Stimulated activated CD4-positive, alpha-beta T cell treated with anti-CD3 and anti-CD28 coated beads, Interleukin-15, amount 100 ng/mL, for 24 hours (primary cell): ENCODE data around the gene ART1.

Source experiments
- DNase-seq: peaks from one replicate; pipeline ENCODE4 v3.0.0-alpha.2; 2020

The ART1 gene

DNA sequence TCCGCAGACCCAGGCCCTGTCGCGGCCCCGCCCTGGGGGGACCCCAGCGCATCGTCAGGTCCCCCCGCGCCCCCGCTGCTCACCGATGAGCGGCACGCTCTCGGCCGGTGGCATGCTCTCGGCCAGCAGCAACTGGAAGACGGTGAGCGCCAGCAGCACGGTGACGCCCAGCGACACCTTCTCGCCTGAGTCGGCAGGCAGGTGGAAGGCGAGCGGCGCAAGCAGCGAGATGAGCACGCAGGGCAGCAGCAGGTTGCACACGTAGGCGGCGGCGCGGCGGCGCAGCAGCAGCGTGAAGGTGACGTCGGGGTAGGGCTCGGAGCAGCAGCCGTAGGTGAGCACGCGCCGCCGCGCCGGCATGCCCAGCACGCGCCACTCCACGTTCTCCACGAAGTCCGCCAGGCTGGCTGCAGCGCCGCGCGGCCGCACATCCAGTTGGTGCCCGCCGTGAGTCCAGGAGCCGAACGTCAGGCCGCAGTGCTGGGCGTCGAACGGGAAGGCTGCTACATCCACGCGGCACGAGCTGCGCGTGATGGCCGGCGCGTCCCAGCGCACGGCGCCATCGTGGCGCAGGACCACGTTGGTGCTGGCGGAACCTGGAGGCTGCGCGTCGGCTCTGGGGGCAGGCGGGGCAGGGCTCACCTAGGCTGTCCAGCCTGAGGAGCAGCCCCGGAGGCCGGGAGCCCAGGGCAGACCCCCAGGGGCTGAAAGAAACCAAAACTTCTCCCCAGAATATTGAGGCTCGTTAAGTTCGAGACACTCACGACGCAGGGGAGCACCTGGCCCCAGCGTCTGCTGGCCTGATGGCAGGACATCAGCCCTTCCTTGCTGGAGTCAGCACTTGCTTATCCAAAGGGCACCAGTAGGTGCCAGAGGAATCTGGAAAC, 22.5 kb downstream of the ART1 start:
- DNase-seq, result no peak

DNA sequence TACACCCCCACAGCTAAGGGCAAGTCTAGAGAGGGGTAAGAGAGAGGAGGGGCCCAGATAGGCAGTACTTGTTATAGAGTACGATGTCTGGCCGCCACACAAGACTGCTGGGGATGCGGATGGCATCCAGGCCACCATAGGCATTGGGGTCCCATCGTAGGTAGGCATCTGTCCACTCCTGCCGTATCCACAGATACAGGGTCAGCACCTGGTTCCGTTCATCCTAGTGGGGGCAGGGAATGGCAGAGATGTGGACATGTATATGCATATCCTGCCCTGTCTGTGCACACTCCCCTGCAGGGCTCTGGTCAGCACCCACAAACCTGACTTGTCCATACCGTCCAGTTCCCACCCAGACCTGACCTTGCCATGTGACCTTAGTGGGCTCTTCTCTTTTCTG, 24.2 kb downstream of the ART1 start:
- DNase-seq, result no peak

DNA sequence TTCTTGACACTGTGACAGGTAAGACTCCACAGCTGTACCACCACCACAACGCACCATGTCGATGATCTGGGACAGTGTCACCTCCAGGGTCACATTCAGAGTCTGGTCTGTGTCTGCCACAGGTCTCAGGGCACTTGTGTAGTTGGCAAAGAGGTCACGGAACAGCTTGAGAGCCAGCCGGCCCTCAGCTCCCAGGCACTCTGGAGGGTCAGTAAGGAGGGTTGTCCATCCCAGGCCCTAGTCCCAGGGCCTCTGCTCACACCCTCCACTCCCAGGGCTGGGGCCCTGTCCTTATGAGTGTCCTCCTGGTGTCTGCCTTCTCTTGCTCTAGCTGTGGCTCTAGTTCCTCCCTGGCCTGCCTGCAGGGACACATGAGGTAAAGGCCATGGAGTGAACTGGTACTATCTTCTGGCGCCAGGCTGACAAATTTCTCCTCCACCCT, 24.8 kb downstream of the ART1 start:
- no peak for DNase-seq

DNA sequence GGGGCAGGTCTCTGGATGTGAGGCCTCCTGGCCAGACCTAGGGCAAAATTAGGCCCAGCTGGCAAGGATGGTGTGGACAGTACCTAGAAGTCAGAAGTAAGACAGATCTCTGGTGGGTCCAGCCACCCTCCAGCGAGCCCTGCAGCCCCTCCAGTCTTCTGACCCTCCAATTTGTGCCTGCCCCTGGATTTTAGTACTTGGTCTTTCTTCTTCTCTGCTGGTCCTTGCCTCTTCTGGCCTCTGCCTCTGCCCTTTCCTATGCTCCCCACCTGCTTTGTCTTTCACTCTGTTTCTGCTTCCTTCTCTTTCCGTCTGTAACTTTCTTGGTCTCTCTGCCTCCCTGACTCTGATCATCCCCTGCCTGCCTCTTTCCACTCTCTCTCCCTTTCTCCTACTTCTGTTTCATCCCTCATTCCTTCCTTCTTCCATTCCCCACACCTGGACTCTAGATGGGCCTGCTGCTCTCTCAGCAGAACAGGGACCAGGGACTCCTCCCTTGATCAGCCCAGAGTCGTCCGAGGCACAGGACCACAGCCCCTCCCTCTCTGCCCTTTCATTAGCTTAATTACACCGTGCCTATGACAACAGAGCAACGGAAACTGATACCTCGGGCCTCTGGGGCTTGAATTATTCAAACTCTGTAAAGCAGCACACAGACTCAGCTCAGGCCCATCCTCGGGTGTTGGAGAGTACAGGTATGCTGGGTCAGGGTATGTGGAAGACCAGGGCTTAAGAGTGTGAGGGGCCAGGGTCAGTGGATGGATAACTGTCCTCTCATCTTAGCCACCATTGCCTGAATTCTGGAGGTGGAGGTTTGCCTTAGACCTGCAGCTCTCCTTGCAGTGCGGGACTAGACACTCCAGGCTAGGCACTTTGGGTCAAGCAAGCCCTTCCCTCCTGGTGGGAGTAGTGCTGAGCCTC, 26.7 kb downstream of the ART1 start, which contains the start of gene CHRNA10:
CHRNA10 (minus strand) TSS at position 51 of the 921 bp plus-strand sequence. CDS start 72 bp downstream, outside the sequence.
- no peak for DNase-seq

DNA sequence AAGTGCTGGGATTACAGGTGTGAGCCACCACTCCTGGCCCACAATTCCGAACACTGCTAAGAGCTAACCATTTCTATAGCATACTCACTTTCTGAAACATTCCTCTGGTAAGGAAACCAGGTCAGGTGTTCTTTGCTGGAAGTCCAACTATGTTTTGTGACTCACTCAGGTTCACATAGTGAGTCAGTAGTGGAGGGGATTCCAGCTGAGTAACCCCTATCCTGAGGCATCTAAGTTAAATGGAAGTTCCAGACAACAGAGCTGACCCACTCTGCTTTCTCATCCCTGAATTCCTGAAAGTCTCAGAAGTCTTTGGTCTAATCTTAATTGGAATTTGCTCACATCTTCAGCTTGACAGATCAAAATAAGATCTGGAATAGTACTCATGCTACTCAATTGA, 29.3 kb downstream of the ART1 start:
- no peak for DNase-seq

DNA sequence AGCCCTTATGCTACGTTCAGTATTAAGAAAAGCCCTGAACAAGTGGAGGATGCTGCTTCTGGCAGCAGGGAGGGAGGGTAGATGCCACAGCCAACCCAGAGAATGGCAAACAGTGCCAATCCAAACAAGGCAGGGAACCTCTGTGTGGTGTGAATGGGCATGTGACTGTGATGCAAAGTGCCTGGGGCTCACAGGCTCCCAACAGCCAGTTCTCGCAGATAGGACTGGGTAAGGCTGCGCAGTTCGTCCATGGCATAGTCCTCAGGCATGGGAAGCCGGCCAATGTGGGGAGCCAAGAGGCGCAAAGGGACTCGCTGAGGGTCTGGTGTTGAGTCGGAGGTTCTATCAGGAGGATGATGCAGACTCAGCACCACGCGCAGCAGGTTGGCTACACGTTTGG, 31.0 kb downstream of the ART1 start:
- no peak for DNase-seq

DNA sequence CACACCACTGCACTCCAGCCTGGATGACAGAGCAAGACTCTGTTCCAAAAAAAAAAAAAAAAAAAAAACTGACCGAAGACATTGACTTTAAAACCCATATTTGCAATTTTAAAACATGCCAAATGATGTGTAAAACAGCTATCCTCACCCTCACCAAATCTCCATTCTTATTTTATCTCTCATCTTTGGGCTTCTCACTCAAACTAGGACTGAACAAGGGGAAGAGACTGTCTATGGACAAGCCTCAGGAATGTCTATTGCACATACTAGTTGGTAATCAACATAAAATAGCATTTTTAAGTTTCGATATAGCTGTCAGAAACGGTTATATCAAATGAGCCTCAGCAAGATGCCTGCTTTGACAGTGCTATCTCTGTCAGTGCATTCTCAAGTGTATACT, 34.1 kb downstream of the ART1 start:
- no peak for DNase-seq

DNA sequence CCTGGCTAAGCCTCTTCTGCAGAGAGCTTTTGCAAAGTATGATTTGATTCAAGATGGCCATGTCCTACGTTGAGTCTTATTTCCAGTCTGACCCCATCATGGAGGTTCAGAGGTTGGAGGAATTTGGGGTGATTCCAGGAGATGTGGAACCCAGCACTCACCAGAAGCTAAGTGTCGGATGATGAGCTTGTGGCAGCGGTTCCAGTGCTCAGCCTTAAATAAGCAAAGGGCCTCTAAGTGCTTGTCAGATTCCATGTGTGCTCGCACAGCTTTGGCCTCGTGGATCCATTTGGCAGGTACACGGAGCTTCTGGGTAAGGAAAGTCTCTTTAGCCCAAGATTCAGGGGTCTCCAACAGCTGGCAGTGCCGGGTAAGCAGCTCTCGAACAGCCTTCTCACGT, 38.1 kb downstream of the ART1 start:
- DNase-seq, result no peak

DNA sequence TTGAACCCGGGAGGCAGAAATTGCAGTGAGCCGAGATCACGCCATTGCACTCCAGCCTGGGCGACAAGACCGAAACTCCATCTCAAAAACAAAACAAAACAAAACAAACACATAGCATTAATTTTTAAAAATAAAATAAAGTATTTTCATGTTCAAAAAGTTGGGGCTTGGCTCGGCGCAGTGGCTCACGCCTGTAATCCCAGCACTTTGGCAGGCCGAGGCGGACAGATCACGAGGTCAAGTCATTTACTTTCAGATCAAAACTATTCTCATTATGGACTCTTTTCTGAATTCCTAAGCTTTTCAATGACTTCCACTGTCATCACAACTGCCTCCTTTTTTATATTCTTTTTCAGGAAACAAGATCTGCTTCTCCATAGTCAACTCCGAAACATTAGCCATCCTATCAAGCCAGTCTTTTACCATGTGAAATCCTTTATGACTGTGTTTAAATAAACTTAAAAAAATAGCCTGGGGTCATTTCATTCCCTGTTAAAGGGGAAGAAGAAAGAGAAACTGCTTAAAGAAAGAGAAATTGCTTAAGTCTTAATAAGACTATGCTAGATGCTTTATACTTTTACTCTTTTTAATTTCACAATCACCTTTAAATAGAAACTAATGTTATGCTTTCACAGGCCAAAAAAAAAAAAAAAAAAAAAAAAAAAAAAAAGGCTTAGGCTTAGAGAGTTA, 39.3 kb downstream of the ART1 start:
- DNase-seq, result no peak

DNA sequence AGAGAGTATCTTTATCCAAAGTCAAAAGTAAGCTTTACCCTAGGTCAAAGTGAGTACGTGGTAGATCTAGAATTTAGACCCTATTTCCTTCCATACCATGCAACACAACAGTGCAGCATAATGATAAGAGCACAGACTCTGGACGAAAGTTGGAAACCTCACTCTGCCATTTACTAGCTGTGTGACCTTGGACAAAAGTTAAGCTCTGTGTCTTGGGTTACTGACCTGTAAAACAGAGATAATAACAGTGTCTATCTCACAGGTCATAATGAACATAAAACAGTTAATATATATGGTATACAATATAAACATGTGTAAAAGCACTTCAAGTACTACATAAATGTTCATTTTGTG, 39.9 kb downstream of the ART1 start:
- no peak for DNase-seq

DNA sequence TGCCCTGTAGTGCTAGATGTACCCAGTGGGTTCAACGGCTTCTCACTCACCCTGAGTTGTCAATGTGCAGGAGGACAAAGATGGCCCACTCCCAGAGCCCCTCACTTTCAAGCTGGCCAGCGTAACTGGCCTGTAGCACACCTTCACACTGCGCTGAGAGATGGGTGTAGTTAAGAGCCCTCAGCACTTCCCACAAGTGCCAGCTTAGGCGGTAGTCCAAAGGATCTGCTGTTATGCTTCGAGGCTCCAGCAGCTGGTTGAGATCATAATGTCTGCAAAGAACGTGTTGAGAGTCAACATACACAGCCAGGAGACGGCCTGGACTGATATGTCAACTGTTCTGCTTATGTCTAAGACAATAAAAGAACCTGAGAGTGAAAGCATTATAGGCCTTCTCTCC, 41.0 kb downstream of the ART1 start:
- DNase-seq, result no peak

DNA sequence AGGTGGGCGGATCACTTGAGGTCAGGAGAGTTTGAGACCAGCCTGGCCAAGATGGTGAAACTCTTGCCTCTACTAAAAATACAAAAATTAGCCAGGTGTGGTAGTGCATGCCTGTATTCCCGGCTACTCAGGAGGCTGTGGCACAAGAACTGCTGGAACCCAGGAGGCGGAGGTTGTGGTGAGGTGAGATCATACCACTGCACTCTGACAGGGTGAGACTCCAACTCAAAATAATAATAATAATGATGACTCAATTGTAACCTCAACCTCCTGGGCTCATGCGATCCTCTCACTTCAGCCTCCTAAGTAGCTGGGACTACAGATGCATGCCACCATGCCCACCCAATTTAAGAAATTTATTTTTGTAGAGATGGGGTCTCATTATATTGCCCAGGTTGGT, 41.8 kb downstream of the ART1 start:
- DNase-seq, result no peak

DNA sequence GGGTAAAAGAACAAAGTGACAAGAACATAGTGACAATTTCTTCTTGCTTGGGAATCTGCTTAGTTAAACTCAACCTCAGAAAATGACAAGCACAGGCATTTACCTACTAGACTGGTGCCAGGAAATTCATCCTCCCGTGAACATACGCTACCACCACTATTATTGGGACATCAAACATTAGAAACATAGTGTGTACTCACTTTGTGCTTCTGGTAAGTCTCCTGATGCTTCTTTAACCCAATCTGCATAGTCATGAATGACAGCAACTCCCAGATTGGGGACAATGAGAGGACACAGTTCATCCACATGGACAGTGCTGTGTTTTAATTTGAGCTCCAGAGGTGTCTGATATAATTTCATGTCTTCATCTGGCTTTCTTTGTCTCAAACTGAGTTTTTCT, 55.5 kb downstream of the ART1 start:
- DNase-seq, result no peak

DNA sequence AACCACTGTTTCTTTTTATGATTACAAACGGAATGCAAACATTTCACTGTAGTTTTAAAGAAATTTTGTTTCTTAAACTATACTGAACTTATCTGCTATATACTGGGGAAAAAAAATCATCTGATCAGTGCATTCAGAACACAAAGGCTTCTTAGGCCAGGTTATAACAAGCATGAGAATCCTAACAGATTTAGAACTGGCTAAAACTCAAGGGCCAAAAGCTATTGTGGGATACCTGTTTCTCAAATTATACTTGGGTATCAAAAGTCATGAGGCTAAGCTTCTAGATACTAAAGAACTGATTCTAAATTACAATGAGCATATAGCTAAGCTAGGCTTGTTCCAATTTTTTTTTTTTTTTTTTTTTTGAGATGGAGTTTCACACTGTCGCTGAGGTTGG, 56.0 kb downstream of the ART1 start:
- DNase-seq, result no peak

DNA sequence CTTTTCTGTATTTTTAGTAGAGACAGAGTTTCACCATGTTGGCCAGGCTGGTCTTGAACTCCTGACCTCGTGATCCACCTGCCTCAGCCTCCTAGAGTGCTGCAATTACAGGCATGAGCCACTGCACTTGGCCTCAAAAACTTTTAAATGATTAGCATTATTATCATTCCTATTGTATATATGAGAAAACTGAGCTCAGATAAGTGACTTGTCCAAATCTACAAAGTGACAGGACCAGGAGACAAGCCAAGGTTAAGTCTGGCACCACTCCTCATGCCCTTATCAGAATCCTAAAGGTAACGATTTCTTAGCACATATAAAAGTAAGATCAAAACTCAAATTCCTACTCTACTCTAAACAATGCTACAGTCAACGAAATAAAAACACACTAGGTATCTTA, 58.5 kb downstream of the ART1 start:
- DNase-seq, result no peak

DNA sequence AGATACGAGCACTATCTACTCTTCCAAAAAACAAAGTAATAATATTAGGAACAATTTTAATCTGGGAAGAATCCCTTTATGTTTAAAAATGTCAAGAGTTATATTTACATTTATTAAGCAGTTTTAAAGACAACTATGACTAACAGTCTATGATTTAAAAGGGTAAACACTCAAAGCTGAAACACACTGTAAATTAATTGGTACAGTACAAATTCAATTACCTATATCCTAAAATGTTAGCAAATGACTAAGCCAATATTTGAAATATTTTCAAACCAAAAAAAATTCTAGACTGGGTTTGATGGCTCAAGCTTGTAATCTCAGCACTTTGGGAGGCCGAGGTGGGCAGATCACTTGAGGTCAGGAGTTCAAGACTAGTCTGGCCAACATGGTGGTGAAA, 62.2 kb downstream of the ART1 start:
- DNase-seq, result no peak

DNA sequence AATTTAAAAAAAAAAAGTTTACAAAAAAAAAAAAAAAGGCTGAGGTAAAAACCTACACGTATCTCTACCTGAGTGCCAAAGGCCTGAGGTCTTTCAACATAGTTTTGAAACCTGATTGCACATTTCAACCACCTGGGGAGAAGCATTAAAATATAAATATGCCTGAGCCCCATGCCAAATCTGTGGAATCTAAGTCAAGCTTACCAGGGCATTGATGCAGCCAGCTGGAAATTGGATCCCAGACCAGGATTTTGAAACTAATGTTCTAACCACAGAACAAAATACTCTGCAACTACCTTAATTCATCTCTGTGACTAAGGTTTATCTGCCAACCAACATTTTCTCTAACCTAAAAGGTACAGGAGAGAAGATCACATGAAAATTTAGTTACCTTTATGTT, 65.0 kb downstream of the ART1 start:
- DNase-seq, result no peak

DNA sequence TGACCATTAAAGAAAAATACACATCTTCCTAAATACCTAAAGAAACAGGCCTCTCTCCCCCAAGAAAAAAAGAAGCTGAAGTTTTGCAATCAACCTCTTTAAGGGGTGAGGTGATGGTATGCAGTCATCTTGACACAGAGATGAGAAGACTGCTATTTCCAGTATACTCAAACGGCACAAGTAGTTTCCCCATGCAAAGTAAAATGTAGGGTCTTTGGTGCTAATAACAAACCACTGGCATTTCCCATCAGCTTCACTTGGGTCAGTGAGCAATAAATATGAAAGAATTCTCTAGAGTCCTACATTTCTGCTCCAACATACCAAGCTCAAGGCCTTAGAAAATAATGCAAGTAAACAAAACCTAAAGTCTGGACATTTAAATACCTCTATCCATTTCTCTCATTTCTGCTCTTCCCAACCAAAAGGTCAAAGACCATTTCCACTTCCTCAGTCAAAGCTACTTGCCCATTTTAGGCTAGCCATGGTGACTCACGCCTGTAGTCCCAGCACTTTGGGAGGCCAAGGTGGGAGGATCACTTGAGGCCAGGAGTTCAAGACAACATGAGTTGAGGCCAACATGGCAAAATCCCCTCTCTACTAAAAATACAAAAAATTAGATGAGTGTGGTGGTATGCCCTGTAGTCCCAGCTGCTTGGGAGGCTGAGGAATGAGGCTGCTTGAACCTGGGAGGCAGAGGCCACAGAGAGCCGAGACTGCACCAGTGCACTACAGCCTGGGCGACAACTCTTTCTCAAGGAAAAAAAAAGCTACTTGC, 65.7 kb downstream of the ART1 start:
- DNase-seq, result no peak

DNA sequence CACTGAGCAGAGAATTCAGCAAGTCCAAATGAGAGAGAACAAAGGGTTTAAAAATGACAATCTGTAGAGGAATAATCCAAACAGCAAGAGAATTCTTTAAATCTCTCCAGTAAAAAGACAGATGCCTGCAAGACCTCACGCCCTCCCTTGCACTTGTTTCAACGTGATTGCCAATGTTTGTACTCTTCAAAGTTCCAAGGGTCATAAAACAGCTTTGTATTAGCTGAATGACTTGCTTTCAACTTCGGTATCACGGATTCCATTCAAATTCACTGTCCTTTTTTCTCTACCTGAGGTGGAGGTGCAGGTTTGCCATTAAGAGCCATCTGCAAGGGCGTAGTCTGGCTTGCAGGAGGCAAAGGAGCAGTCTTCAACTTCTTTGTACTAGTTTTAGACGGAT, 67.3 kb downstream of the ART1 start:
- no peak for DNase-seq
